GM18508 (cell line): ENCODE data around the gene ANXA11.

Experiments used
- ATAC-seq: cut with Tn5 transposase; IDR thresholded peaks from one replicate; pipeline ENCODE4 v1.9.1; 2021; ENCODE audit warnings: moderate number of reproducible peaks; ENCODE audit not compliant: insufficient read depth, unreplicated experiment

ANXA11 gene

DNA sequence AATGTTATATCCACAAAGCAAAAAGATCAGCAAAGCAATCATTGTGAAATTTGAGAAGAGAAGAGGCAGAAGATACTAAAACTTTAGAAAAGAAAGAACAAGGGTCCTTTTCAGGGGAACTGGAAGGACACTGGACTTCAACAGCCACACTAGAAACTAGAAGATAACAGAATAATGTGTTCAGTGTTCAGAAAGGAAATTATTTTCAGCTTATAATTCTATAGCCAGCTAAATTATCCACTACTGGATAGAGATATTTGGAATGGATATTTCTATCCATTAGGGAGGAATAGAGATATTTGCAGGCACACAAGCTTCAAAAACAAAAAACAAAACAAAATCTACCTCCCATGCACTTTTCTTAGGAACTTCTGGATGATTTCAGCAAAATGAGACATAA is 12.8 kb downstream of the ANXA11 start:
- ATAC-seq: no peak

DNA sequence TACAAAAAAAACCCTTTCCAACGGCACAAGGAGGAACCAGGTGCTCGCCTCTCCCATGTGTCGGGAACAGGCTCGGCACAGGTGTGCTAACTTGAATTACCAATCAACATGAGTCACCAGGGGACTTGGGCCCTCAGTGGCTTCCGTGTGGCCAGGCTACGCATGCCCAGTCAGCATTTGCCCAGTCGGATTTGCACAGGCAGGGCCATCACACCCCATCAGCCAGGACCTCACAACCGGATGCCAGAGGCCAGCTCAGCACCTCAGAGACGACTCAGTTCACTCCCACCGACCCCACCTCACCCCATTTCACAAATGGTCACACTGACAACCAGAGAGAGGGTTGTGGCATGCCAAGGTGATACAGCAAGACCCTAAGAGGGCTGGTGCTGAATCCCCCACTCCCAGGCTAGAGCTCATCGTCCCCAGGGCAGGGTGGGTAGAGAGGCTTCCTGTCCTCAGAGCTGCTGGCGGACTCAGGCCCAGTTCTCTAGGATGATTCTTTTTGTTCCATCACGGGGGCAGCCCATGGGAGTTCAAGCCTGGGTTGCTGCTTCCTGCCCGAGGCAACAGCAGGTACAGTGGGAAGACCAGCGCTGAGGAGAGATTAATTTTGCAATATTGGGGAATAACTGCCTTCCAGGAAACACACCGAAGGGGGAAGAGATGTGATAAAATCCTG is 13.6 kb downstream of the ANXA11 start:
- ATAC-seq: no peak

DNA sequence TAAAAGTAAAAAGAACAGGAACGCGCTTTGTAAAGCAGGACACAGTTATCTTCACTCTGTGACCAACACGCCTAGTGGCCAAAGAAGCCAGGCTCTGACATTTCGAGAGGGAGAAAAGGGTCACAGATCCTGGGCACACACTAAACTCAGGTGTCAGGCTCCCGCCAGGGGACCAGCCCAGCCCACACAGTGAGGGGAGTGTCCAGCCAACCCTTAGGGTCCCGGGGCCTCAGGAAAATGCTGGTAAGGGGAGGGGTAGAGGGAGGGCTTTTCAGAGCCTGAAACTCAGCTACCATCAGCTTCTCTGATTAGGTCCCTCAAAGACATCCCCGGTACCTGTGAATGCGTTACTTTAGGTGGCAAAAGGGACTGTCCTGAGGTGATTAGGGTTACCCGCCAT is 16.6 kb downstream of the ANXA11 start:
- ATAC-seq: no peak

DNA sequence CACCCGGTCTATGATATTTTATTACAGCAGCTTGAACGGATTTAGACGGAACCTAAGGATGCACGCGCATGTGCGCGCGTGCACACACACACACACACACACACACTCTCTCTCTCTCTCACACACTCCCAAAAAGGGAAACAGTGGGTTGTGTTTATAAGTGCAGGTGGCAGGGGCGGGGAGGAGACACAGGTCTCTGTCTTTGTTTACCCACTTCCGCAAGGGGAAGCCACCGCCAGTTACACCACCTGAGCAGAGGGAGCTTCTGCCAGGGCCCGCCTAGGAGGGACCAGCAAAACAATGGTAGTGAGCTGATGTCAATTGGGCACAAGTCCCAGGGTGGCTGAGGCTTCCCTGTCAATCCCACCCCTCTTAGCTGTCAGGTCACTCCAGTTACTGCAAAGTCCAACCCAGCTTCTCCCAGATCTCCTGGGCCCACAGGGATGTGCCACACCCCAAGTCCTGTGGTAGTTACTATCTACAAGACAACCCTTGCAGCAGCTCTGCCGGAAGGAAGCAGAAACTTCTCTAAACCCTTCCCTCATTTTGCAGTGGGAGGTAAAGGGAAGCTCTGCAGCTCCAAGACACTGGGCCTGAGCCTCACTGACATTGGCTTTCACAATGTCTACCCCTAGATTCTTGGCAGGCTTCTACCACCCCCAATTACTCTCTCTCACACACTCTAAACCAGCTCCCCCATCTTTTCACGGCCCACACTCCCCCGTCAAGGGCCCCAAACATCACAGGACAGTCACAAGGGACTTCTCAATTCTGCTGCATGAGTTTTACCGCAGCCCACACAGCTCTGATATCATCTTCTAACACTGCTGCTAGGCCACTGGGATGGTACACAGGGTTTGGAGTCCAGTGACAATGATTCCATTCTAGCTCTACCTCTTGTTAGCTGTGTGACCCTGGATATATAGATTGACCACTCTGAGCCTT is 17.6 kb downstream of the ANXA11 start:
- peak; percentile 75 for ATAC-seq

DNA sequence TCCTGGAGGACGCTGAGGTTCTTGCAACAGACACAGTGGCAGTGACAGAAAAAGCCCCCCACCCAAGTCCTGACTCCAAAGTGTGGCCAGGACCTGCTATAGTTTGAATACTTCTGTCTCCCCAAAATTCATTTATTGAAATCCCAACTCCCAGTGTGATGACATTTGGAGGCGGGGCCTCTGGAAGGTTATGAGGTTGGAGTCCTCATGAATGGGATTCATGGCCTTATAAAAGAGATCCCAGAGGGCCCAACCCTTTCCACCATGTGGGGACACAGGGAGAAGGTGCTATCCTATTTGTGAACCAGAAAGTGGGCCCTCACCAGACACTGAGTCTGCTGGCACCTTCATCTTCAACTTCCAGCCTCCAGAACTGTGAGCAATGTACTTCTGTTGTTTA is 18.3 kb downstream of the ANXA11 start:
- no peak for ATAC-seq

DNA sequence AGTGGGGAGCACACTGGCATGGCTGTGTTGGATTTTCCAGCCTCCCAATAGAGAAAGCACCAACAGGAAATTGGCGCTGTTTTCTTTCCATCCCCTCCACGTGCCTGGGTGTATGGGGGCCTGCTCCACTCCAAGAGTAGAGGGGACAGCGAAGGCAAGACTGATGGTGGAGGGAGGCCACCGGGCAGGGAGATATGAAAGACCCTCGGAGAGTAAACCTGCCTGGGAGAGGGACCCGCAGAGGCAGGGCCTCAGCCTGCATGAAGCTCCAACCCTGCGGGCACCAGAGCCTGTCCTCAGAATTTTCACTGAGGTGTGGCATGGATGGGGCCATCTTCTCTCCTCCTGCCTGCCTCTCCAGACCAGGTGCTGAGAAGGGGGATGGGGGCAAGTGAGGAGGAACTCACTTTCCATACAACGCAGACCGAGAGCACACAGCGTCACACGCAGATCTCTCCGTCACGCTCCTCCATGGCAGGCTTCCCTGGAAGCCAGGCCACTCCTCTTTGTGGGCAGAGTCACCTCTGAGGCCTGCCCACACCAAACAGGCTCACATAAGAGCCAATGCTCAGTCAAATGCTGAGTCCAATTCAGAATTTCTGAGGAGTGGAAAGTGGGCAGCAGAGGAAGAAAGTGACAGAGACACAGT is 18.8 kb downstream of the ANXA11 start:
- no peak for ATAC-seq

DNA sequence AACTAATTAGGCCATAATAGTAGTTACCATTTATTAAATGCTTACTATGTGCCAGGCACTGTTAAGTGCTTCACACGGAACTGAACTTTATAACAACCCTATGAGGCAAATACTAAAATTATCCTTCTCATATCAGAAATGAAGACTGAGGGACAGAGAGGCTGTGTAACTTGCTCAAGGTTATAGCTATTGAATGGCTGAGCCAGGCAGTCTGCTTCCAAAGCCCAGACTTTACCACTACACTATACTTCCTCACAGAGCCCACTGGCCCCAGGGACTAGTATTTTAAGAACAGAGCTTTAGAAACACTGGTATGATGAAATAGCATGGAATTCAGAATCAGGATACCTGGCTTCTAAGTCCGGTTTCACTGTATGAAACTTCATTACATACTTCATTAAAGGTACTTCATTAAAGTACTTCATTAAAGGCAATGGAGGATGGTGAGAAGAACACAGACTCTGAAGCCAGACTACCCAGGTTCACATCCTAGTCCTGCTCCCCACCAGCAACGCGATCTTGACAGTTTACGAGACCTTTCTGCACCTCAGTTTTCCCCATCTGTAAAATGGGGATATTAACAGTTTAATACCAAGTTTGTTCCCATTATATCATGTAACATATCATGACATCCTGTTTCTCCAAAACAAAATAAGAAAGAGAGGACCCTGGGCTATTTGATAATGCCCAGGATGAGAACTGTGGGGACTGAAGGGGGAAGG is 19.6 kb downstream of the ANXA11 start:
- no peak for ATAC-seq

DNA sequence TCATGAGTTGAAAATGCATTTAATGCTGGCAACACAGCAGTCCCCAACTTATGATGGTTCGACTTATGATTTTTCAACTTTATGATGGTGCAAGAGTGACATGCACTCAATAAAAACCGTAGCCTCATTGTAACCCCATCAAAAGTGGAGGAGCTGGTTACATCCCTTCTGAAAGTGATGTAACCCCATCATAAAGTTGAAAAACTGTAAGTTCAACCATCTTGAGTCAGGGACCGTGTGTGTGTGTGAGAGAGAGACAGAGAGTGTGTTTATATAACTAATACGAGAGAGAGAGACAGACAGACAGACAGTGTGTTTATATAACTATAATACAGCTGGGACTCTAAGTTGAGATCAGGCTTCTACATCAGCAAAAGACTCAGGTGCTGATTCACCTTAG is 21.0 kb downstream of the ANXA11 start:
- ATAC-seq: no peak

DNA sequence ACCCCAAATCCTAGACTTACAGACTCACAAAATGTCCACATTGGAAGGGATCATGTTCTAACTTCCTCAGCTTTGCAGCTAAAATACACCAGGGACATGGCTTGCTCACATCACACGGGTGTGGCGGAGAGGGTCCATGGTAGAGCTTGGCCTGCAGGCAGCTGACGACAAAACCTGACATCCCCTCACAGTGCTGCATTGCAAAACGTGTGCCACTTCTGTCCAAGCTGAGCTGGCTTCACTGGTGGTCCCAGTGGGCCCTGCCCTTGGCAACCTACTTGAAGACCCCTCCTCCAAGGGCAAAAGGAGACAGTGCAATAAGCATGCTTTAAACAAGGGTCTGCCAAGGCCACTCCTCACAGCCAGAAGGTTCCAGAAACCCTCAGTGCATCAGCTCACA is 21.9 kb downstream of the ANXA11 start:
- ATAC-seq: no peak

DNA sequence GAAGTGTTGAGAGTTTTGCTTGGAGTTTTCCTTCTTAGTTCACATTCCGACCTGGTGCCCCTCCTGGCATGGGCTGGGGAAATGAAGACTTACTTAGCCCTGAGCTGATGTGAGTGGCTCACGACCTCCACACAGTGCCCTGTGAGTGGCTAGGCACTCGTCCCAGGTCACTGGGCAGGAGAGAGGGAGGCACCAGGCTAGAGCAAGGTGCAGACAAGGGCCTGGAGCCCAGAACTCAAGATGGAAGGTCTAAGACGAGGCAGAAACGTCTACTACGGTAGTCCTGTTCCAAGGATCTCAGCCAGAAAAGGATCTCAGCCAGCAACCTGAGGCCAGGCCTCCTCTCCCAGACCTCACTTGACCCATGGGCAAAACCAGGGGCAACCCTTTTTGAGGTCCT is 22.4 kb downstream of the ANXA11 start:
- no peak for ATAC-seq

DNA sequence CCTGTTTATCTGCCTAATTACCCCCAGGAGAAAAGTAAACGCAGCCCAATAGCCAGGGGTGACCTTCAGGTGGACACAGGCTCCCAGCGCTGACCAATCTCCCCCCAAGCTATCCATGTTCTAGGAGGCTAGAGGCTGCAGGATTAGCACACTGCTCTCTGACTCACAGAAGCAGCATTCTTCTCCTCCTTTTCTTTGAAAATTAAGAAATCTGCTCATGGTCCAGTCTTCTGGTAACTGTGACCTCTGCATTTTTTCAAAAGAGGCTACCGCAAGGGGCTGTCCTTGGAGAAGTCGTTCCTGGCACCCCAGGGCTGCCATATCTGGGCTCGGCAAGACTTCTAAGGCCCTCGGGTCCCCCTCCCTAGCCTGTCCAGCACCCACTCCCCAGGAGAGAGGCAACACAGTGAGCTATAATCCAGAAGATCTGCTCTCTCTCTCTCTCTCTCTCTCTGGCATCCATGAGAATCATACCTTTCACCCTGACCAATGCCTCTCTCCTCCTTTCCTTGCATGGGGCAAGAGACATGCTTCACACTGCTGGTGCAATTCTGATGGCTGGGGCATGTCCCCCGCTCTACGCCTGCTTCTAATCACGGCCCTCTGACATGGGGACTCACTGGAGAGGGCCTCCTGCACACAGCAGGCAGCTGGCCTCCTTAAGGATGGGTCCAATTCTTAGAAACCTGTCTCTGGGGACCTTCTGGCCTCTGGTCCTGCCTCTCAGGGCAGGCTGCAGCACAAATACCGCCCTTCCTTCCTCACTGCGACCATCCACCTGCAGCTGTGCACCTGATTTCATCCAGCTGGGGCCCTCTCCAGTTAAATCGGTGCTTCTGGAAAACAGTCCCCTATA is 27.3 kb downstream of the ANXA11 start:
- ATAC-seq: no peak

DNA sequence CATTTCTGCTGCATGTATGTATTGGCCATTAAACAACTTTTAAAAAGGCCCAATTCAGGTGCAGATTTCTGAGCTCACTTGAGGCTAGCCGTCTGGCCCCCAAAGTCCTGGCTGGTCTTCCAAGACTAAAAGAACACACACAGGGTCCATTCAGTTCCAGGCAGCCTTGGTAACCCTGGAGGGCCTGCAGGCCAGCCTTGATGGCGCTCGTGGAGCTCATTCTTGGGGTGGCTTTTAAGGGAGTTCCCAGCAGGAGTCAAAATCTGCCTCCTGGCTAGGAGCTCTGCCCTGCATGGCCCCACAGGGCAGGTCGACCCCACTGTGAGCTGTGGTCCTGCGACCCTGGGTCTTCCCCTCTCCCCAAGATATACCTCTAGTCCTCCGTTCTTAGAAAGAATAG is 28.8 kb downstream of the ANXA11 start:
- no peak for ATAC-seq

DNA sequence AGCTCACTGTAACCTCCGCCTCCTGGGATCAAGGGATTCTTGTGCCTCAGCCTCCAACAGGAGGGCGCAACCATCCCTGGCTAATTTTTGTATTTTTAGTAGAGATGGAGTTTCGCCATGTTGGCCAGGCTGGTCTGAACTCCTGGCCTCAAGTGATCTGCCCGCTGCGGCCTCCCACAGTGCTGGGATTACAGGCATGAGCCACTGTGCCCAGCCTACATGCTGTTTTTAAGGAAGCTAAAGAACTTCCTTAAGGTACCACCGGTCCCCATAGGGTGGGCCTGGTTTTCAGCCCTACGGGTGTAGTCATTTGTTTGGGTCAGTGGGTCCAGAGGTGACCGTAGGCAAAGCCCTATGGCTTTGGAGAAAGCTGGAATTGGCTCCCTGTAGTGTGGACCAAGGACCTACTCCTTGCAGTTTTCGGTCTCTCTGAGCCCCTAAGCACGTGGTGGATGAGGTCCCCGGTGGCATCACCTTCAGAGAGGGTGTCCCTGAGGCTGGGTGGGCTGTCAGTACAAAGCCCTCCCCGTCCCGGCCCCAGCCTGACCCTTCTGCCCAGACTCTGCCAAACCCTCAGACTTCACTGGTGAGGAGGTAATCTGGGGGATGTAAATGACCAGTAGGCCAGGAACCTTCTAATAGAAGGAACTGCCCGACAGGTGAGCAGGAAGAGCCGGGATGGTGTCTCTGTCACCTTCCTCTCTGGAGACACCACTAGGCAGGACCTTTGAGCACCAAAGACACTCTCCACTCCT is 30.5 kb downstream of the ANXA11 start:
- ATAC-seq: no peak

DNA sequence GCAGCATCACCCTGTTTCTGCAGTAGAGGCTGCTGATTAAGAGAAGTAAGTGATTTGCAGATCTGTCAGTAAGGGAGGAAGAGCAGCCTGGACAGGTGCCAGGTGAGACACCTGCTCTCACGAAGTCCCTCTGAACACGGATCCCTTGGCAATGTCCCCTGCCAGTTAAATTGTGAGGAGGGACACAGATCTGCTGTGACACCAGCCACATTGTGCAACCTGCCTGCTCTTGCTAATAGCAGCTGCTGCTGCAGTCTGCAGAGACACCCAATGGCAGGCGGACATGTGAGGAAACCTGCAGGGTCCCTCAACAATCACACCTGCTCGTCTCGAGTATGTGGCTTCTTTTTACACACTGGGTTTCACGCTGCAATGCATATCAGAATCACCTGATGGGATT is 31.9 kb downstream of the ANXA11 start:
- no peak for ATAC-seq

DNA sequence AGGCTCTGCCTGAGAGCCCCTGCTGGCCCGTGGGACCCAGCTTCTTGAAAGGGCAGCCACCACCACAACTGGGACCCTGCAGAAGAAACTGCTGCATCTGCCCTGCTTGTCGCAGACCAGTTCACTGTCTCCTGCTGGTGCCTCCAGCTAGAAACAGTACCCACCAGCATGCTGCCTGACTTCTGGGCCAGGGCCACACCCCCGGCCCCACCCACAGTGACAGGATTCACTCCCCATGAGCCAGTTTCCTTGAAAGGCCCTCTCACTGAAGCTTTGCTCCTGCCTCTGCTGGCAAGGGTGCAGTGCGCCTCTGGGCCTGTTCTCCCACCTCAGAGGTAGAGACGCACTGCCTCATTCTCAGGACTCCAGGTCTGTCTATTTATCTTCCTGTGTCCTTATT is 32.4 kb downstream of the ANXA11 start:
- ATAC-seq: no peak

DNA sequence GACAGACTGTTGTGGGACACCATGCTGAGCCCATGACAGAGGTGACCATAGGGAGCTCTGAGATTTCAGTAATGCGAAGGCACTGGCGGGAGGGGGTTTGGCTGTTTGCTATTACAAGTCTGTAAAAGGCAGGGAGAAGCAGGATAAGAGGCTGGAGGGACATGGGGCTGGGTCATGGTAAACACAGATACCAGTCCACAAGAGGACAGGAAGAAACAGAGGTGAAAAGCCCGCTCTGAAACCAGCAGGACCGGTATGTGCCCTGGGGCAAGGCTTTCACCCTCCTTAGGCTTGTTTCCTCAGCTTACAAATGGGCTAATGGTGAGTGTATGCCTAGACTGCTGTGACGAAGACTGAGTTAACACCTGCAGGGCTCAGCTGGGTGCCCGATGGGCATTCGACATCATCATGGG is 34.1 kb downstream of the ANXA11 start:
- ATAC-seq: no peak

DNA sequence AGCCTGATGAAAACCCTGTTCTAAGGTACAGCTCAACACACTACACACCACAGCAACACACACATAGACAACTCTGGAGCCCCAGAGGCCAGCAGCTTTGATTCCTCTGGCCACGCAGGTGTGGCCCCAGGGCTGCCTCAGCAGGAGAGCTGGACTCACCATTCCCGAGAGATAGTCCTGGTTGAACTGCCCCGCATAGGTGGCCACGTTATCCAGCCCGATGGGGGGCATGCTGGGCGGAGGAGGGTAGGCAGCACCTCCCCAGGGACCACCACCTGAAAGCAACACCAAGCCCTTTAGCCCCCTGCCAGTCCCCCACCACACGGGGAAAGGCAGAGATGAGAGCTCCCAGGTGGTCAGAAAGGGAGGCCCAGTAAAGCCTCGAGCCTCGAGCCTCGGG is 34.7 kb downstream of the ANXA11 start:
- no peak for ATAC-seq

DNA sequence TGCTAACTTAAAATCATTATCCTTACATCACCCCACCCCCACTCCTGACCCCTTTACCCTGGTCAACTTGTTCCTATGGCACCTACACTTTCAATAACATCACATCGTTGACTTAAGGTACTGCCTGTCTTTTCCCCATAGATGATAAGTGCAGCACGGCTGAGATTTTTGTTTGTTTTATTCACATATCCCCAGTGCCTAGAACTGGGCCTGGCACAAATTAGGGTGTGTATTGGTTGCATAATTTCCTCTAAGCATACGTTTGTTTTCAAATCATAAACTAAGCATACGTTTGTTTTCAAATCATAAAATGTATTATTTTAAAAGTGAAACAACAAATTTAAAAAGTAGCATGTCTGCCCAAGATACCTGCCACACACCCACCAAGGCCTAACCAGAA is 35.3 kb downstream of the ANXA11 start:
- no peak for ATAC-seq
